Activated T-helper 1 cell treated with anti-CD3 and anti-CD28 coated beads, Interleukin-12 subunit alpha, Interleukin-12 subunit beta, Interleukin-2, Interleukin-4 antibody, amounts not matched to agents 30 ng/mL and 10 ng/mL and 1 ng/mL, durations not matched to agents 14 hours and 24 hours and 36 hours (primary cell): ENCODE measurements around the gene SLC26A9. TPM values are rescaled to one million over a fixed set of nuclear protein-coding genes. Genes with fewer than 3 reads are reported as not detected.
"Not testable (repeated sequence)": the region's sequence is repeated elsewhere in the genome, so short reads cannot be mapped to it uniquely, and the experiment has no call there.

ENCODE experiments used
- DNase-seq: peaks from one replicate; pipeline ENCODE4 v3.0.0; 2021; ENCODE audit warnings: low spot score
- H3K27ac Mint-ChIP-seq: one replicate; pipeline ENCODE4 v1.8.0; 2021; ENCODE audit warnings: mild to moderate bottlenecking, mixed read lengths
- H3K27me3 Mint-ChIP-seq: one replicate; pipeline ENCODE4 v1.8.0; 2022; ENCODE audit warnings: mild to moderate bottlenecking, moderate library complexity, mixed read lengths; ENCODE audit not compliant: insufficient read depth
- H3K36me3 Mint-ChIP-seq: one replicate; pipeline ENCODE4 v1.8.0; 2021; ENCODE audit warnings: low read depth, mixed read lengths
- H3K4me1 Mint-ChIP-seq: one replicate; pipeline ENCODE4 v1.8.0; 2021; ENCODE audit warnings: low read depth, mixed read lengths
- H3K4me3 Mint-ChIP-seq: one replicate; pipeline ENCODE4 v1.8.0; 2021; ENCODE audit warnings: mild to moderate bottlenecking, moderate library complexity, mixed read lengths
- H3K9me3 Mint-ChIP-seq: one replicate; pipeline ENCODE4 v1.8.0; 2021; ENCODE audit warnings: mixed read lengths
- intact Hi-C: fragments of 100-400 bp; cut with micrococcal nuclease; formaldehyde crosslinking; loops from one replicate; pipeline ENCODE4 v1.15.1; 2024
- total RNA-seq: library from RNA; stranded (reverse); gene quantifications from 2 replicates; pipeline ENCODE4 v1.2.3, GENCODE V29; 2022

Gene SLC26A9
- total RNA-seq, 1 donor from 2014 or later: not detected

GRCh38 chr1:205914730-205915129 is 28.5 kb downstream of the SLC26A9 start:
- Mint-ChIP-seq H3K27me3 (peaks cover 28% of the 10 kb centered on the region), H3K36me3 (no peaks in the 10 kb centered on the region), H3K4me1 (no peaks in the 10 kb centered on the region), H3K27ac (no peak overlapping the region), H3K4me3 (no peak overlapping the region), H3K9me3 (no peaks in the 10 kb centered on the region)
- DNase-seq: no peak
- intact Hi-C loops: loop anchor here (5.0 kb wide), 1 partner anchor 257 kb away; no protein-coding TSS in a partner anchor

- intact Hi-C loops: no loop called here
- Mint-ChIP-seq H3K27ac (no peak overlapping the region), H3K4me1 (no peaks in the 10 kb centered on the region), H3K9me3 (no peaks in the 10 kb centered on the region), H3K27me3 (peaks cover 33% of the 10 kb centered on the region), H3K4me3 (no peak overlapping the region), H3K36me3 (no peaks in the 10 kb centered on the region)
- DNase-seq: no peak
These were observed 29.1 kb downstream of the SLC26A9 start for GRCh38 chr1:205914155-205914507.

- no peaks in the 10 kb centered on the region for H3K36me3 Mint-ChIP-seq
- no peak for DNase-seq
- no peak overlapping the region for H3K4me3 Mint-ChIP-seq
- no peaks in the 10 kb centered on the region for H3K4me1 Mint-ChIP-seq
- H3K9me3 Mint-ChIP-seq: no peaks in the 10 kb centered on the region
- no peak overlapping the region for H3K27ac Mint-ChIP-seq
- intact Hi-C loops: no loop called here
- H3K27me3 Mint-ChIP-seq: peaks cover 33% of the 10 kb centered on the region
These were observed 29.7 kb downstream of the SLC26A9 start for GRCh38 chr1:205913451-205914154.

DNA sequence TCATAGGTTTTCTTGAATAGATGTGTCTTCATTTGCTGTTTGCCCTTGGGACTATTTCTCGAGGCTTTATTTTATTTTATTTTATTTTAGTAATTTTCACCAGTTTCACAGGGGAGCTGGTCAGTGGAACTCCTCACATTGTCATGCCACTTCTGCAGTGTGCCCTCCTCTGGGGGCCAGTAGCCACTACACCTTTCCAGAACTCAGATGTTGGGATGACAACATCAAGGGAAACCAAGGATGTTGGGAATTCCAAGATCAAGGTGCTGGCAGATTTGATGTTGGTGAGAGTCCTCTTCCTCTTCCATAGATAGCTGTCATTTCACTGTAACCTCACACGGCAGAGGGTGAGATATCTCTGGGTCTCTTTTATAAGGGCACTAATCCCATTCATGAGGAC is 35.5 kb downstream of the SLC26A9 start:
- Mint-ChIP-seq H3K27me3 (peaks cover 32% of the 10 kb centered on the region), H3K36me3 (no peaks in the 10 kb centered on the region), H3K9me3 (no peaks in the 10 kb centered on the region), H3K27ac (no peak overlapping the region), H3K4me1 (no peaks in the 10 kb centered on the region), H3K4me3 (no peak overlapping the region)
- no peak for DNase-seq
- intact Hi-C loops: loop anchor here (1.0 kb wide), 1 partner anchor 116 kb away; no protein-coding TSS in a partner anchor

- H3K36me3 Mint-ChIP-seq, H3K27ac Mint-ChIP-seq, intact Hi-C loops, DNase-seq, H3K4me3 Mint-ChIP-seq, H3K4me1 Mint-ChIP-seq, H3K9me3 Mint-ChIP-seq: not testable (repeated sequence)
- peaks cover 36% of the 10 kb centered on the region for H3K27me3 Mint-ChIP-seq
These were observed 38.2 kb downstream of the SLC26A9 start for GRCh38 chr1:205905095-205905494.

- H3K9me3 Mint-ChIP-seq: peaks cover 27% of the 10 kb centered on the region
- H3K36me3 Mint-ChIP-seq: no peaks in the 10 kb centered on the region
- peaks cover 29% of the 10 kb centered on the region for H3K27me3 Mint-ChIP-seq
- DNase-seq: no peak
- H3K27ac Mint-ChIP-seq: no peak overlapping the region
- no peak overlapping the region for H3K4me3 Mint-ChIP-seq
- H3K4me1 Mint-ChIP-seq: no peaks in the 10 kb centered on the region
- intact Hi-C loops: no loop called here
These were observed 46.9 kb downstream of the SLC26A9 start for GRCh38 chr1:205896351-205896750.

GRCh38 chr1:205894119-205894518 is 49.1 kb downstream of the SLC26A9 start:
- H3K27ac Mint-ChIP-seq, DNase-seq, H3K4me1 Mint-ChIP-seq, intact Hi-C loops, H3K36me3 Mint-ChIP-seq, H3K4me3 Mint-ChIP-seq: not testable (repeated sequence)
- peaks cover 20% of the 10 kb centered on the region for H3K27me3 Mint-ChIP-seq
- H3K9me3 Mint-ChIP-seq: peaks cover 33% of the 10 kb centered on the region

GRCh38 chr1:205892175-205892574 is 51.1 kb downstream of the SLC26A9 start:
- intact Hi-C loops, H3K27ac Mint-ChIP-seq, DNase-seq, H3K4me3 Mint-ChIP-seq, H3K36me3 Mint-ChIP-seq: not testable (repeated sequence)
- Mint-ChIP-seq H3K4me1 (peaks cover 12% of the 10 kb centered on the region), H3K27me3 (peaks cover 18% of the 10 kb centered on the region), H3K9me3 (peaks cover 33% of the 10 kb centered on the region)

- H3K4me3 Mint-ChIP-seq, H3K36me3 Mint-ChIP-seq, DNase-seq, H3K27ac Mint-ChIP-seq, intact Hi-C loops: not testable (repeated sequence)
- Mint-ChIP-seq H3K27me3 (peaks cover 17% of the 10 kb centered on the region), H3K4me1 (peaks cover 12% of the 10 kb centered on the region), H3K9me3 (peaks cover 29% of the 10 kb centered on the region)
These were observed 51.8 kb downstream of the SLC26A9 start for GRCh38 chr1:205891481-205891880.

DNA sequence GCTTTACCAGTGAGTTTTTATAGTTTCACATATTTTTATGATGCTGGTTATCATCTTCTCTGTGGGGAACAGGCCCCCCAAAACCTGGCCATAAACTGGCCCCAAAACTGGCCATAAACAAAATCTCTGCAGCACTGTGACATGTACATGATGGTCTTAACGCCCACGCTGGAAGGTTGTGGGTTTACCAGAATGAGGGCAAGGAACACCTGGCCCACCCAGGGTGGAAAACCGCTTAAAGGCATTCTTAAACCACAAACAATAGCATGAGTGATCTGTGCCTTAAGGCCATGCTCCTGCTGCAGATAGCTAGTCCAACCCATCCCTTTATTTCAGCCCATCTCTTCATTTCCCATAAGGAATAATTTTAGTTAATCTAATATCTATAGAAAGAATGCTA is 52.6 kb downstream of the SLC26A9 start:
- H3K27ac Mint-ChIP-seq, DNase-seq, H3K4me3 Mint-ChIP-seq, H3K36me3 Mint-ChIP-seq, intact Hi-C loops: not testable (repeated sequence)
- Mint-ChIP-seq H3K27me3 (peaks cover 14% of the 10 kb centered on the region), H3K9me3 (peaks cover 21% of the 10 kb centered on the region), H3K4me1 (peaks cover 12% of the 10 kb centered on the region)

DNA sequence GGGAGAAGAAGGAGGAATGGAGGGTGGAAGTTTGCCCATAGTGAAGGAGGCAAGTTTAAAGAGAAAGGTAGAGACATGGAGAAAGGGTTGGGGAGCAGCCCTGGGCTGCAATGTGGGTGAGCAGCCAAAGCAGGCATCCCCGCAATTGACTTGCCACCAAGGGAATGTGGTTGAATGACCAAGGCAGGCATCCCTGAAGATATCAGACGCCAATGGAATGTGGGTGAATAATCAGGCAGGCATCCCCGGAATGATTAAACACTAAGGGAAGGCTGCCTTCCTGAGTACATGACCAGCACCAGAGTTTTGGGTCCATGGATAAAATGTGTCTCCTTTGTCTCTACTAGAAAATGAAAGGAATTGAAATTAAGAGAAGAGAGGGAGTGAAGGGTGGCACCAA is 53.5 kb downstream of the SLC26A9 start:
- H3K4me1 Mint-ChIP-seq: peaks cover 12% of the 10 kb centered on the region
- H3K36me3 Mint-ChIP-seq, H3K27me3 Mint-ChIP-seq, intact Hi-C loops, H3K4me3 Mint-ChIP-seq, DNase-seq, H3K27ac Mint-ChIP-seq: not testable (repeated sequence)
- peaks cover 11% of the 10 kb centered on the region for H3K9me3 Mint-ChIP-seq

DNA sequence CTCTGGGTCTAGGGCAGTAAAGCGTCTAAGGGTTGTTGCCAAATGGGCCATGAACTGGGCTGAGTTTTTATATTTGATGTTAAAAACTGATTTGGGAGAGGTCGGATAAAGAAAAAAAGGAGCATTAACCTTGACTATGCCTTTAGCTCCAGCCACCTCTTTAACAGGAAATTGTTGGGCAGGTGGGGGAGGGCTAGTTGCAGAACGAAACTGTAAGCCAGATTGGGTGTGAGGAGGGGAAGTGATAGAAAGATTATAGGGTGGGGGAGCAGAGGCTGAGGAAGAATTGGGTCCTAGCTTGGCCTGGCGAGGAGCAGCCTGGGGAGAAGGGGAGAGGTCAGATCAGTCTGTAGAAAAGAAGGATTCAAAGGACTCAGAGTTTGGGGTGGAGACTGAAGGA is 54.2 kb downstream of the SLC26A9 start:
- H3K4me1 Mint-ChIP-seq: peaks cover 12% of the 10 kb centered on the region
- H3K27ac Mint-ChIP-seq, H3K9me3 Mint-ChIP-seq, H3K27me3 Mint-ChIP-seq, DNase-seq, H3K36me3 Mint-ChIP-seq, H3K4me3 Mint-ChIP-seq, intact Hi-C loops: not testable (repeated sequence)

DNA sequence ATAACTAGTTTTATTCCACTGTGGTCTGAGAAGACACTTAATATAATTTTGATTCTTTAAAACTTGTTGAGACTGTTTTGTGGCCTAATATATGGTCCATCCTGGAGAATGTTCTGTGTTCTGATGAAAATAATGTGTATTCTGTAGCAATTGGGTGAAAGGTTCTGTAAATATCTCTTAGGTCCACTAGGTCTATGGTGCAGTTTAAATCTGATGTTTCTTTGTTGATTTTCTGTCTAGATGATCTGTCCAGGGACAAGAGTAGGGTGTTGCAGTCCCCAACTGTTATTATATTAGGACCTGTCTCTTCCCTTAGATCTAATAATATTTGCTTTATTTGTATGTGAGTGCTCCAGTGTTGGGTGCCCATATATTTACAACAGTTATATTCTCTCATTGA is 59.5 kb downstream of the SLC26A9 start:
- Mint-ChIP-seq H3K36me3 (no peaks in the 10 kb centered on the region), H3K27ac (no peak overlapping the region), H3K27me3 (peaks cover 21% of the 10 kb centered on the region), H3K4me1 (peaks cover 3% of the 10 kb centered on the region), H3K4me3 (no peak overlapping the region), H3K9me3 (peaks cover 4% of the 10 kb centered on the region)
- intact Hi-C loops: no loop called here
- DNase-seq: no peak

- DNase-seq: no peak
- Mint-ChIP-seq H3K36me3 (no peaks in the 10 kb centered on the region), H3K9me3 (peaks cover 14% of the 10 kb centered on the region), H3K27me3 (peaks cover 34% of the 10 kb centered on the region), H3K27ac (no peak overlapping the region), H3K4me1 (no peaks in the 10 kb centered on the region), H3K4me3 (no peak overlapping the region)
- intact Hi-C loops: no loop called here
These were observed 62.3 kb downstream of the SLC26A9 start for GRCh38 chr1:205880923-205881322.
